GM12872 (cell line): ENCODE measurements around the gene ABCC3.

ENCODE experiments used
- TF ChIP-seq, protein P1 (sequence below): IDR thresholded peaks from 3 replicates; pipeline ENCODE4 v1.5.1; 2011; ENCODE audit warnings: low read depth, mild to moderate bottlenecking, low read length, moderate library complexity; ENCODE audit not compliant: insufficient read depth

The ABCC3 gene

DNA sequence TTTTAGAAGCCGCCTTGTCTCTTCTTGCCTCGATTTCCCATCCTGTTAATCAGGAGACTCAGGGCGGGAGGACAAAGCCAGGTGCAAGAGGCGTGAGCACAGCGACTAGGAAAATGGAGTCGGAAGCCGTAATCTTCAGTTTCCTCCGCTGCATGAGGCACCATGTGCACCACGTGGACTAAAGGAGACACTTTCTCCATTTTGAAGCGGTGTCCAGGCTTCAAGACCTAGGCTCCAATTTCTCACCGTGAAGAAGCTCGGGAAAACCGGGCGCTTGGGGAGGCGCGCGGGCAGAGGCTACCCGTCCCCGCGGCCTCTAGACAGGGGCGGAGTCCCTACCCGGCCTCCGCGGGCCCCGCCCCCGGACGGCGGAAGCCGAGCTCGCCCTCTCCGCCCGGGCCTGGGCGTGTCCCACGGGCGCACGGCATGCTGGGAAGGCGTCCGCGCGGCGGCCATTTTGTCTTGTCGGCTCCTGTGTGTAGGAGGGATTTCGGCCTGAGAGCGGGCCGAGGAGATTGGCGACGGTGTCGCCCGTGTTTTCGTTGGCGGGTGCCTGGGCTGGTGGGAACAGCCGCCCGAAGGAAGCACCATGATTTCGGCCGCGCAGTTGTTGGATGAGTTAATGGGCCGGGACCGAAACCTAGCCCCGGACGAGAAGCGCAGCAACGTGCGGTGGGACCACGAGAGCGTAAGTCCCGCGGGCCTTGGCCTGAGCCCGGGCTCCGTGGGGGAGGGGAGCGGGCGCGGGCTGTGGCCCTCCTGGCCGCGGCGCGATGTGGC is 84.7 kb downstream of the ABCC3 start, which contains the start of gene LUC7L3:
LUC7L3 (plus strand) TSS at position 460 of the 780 bp plus-strand sequence; CDS start at position 590, 130 bp downstream.
- TF ChIP-seq, protein P1, sequence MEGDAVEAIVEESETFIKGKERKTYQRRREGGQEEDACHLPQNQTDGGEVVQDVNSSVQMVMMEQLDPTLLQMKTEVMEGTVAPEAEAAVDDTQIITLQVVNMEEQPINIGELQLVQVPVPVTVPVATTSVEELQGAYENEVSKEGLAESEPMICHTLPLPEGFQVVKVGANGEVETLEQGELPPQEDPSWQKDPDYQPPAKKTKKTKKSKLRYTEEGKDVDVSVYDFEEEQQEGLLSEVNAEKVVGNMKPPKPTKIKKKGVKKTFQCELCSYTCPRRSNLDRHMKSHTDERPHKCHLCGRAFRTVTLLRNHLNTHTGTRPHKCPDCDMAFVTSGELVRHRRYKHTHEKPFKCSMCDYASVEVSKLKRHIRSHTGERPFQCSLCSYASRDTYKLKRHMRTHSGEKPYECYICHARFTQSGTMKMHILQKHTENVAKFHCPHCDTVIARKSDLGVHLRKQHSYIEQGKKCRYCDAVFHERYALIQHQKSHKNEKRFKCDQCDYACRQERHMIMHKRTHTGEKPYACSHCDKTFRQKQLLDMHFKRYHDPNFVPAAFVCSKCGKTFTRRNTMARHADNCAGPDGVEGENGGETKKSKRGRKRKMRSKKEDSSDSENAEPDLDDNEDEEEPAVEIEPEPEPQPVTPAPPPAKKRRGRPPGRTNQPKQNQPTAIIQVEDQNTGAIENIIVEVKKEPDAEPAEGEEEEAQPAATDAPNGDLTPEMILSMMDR: no peak

DNA sequence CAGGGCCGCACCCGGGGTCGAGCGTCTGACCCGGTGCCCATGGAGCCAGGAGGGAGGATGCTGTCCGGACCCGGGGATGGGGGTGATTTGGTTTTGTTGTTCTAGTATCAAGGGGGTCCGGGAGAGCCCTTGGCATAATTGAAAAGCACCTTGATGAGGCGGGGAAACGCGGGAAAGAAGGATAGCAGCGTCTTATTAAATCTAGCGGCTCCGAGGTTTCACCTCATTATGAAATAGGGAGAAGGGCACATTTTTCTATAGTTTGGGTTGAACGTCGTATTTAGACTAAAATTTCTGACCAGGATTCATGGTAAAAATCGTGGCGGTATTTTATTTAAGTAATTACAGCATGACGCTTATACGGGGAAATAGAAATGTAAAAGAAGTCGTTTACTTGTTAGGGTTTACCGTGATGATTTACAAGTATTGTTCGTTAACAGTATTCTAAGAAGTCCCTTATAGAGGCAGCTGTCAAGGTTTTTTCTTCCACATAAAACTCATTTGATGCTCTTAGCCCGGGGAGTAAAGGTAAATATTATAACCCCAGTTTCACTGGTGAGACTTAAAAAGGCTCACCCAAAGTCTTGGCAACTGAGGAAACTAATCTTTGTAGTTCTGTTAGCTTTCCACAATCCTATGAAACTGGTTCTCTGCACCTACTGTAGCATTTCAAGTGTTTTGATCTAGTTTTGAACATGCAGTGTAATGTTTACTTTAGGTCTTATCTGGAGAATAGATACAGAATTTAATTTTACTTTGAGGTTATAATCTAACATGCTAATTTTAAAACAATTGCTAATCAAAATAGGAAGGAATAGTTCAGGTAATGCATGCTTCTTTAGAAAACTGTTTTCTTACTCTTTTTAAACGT is 85.5 kb downstream of the ABCC3 start:
- TF ChIP-seq, protein P1: no peak

DNA sequence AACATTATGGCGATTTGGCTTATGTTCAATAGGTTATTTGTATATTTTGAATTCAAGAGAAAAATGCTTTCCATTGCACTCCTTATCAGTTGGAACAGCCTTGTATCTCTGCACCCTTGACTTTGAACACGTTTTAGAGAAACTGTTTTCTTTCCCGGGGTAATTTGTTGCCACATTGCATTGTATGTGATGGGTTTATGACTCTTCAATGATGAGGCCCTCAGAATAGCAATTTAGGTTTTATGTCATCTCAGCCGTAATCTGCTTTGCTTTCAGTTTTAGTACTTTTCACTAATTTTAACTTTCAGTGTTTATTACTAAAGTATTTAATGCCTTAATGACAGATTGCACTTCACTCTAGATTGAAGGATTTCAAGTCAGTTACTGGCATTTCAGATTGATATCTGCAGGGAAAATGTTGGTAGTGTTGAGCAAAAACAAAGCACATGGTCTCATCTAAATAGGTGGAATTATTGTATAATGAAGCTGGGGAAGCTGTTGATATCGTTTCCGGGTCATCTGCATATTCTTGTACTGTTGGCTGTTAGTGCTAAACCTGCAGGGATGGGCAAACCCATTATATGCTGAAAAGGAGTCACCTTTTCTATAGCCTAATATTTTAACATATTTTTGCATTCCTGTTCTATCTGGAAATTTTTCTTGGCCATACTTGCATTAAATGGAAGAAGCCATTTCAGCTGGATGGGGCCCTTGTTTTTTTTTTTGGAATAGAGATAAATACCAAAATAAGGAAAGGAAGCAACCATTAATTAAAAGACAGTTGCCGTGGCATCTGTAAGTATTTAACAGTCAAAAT is 86.7 kb downstream of the ABCC3 start:
- TF ChIP-seq, protein P1: no peak

DNA sequence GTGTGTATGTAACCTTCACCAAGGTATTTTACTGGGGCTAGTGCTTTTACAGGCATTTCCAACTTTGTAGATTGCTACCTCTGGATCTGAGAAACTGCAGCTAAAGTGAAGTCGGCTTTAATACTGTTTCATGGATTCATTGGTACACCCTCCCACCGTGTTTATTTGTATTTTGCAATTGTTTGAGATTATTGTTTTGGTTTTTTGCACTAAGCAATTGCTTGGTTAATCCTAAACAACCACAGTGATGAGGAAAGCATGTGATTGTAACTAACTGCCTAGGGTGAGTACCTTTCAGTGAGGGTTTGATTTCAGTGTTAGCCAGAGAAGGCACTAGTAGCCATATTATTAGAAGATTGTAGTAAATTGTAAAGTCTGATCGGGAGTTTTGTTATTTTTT is 88.1 kb downstream of the ABCC3 start:
- TF ChIP-seq, protein P1: no peak

DNA sequence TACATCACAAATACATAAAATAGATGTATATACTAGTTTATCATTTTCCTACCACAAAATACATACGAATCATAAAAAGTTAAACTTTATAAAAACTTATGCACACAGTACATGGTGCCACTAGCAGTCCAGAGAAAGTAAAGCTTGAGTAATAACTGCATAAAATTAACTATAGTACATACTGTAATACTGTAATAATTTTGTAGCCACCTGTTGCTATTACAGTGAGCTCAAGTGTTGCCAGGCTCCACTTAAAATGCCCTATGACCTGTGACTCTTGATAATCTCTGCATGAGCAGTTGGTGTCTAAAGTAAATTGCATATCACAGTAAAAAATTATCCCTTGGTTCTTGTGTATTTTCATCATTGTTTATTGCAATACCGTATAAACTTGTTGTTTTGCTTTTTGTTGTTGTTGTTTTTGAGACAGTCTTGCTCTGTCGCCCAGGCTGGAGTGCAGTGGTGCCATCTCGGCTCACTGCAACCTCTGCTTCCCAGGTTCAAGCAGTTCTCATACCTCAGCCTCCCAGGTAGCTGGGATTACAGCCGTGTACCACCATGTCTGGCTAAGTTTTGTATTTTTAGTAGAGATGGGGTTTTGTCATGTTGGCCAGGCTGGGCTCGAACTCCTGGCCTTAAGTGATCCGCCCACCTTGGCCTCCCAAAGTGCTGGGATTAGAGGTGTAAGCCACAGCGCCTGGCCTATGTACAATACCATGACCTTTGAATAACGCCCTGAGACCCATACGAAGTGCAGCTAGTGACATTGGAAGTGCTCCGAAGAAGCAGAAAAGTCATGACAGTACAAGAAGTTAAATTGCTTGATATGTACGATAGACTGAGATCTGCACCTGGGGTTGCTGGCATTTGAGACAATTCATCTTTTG is 91.3 kb downstream of the ABCC3 start:
- TF ChIP-seq, protein P1: no peak

DNA sequence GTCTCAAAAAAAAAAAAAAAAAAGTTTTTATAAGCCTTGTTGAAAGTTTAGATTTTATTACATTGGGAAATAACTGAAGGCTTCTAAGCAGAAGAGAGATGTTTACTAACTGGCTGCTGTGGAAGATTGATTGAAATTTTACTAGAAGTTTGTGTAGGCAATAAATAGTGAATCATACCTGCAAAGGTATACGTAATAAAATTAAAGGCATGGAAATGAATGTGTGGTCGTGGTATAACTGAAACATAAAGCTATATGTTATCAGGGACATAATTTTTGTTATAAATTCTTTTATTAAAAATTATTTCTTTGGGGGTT is 93.4 kb downstream of the ABCC3 start:
- TF ChIP-seq, protein P1: no peak
